ENCODE data around the gene C3AR1. TPM values are rescaled to one million over a fixed set of nuclear protein-coding genes. Genes with fewer than 3 reads are reported as not detected.

C3AR1 gene
- total and polyA plus RNA-seq, 2 of the 13 experiments (the other 11 are each of a cell fraction or from before 2014, with no cell fraction given) = not detected

DNA sequence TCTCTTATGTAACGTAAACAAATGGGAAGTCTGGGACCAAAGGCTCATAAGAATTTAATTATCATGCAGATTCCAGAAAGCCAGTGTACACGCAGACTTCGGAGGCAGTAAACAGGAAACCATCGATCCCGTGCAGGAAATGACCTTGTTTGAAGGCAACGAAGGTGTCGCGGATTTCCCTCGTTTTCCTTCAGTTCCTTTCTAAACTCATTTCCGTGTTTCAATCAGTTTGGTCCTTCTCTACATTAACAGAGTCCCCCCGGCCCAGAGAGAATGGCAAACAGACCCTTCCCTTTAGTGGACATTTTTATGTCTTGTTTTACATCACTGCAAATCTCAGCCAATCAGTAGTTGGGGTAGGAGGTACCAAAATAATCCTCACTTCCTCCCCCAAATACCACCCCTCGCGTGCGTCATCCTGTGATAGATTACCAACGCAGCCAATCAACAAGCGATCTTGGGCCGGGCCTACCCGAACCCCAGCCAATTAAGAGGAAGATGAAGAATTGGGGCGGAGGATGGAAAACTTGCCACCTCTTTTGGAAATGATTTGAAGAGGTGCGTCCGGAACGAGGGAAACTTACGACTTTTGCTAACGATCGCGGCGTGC lies 39.8 kb downstream of the C3AR1 start (continued):
- no peak for TF ChIP-seq CENPBD1 (CRISPR knock-in tag; IDR thresholded peaks at IDR 0.05; ENCODE audit: borderline replicate concordance, low read depth)
- TF ChIP-seq FOSL2 (CRISPR knock-in tag; IDR thresholded peaks at IDR 0.05) = peak; percentile 49
- TF ChIP-seq NR1H2 (CRISPR knock-in tag; IDR thresholded peaks at IDR 0.05; ENCODE audit: borderline replicate concordance, low read depth) = no peak
- TF ChIP-seq ZFP36 (IDR thresholded peaks at IDR 0.05; ENCODE audit: borderline replicate concordance, low read depth, low read length, partially characterized antibody) = no peak
- no peak; the same call in 1 of the 2 replicates for TF ChIP-seq SPEN (CRISPR knock-in tag; IDR thresholded peaks at IDR 0.05; ENCODE audit: low read depth)
- no peak for TF ChIP-seq ZXDC (CRISPR knock-in tag; IDR thresholded peaks at IDR 0.05)
- TF ChIP-seq ZNF362 (CRISPR knock-in tag; IDR thresholded peaks at IDR 0.05; ENCODE audit: borderline replicate concordance) = no peak
- no peak for TF ChIP-seq ZNF639 (CRISPR knock-in tag; conservative IDR thresholded peaks at IDR 0.05)
- TF ChIP-seq FOXC1 (CRISPR knock-in tag; IDR thresholded peaks at IDR 0.05; ENCODE audit: borderline replicate concordance) = no peak
- peak in 1 of 2 experiments; percentile 52; a peak in 2 of 4 replicates for TF ChIP-seq HMGXB4 (CRISPR knock-in tag; IDR thresholded peaks at IDR 0.05; ENCODE audit: borderline replicate concordance in 1 of 2, low read depth in 1 of 2)
- no peak for TF ChIP-seq SMARCC2 (IDR thresholded peaks at IDR 0.05)
- no peak for TF ChIP-seq KDM3A (CRISPR knock-in tag; IDR thresholded peaks at IDR 0.05; ENCODE audit: low read depth)
- no peak; the same call in 1 of the 2 replicates for TF ChIP-seq HCFC1 (IDR thresholded peaks at IDR 0.05; ENCODE audit: low read depth, low read length)

All from HepG2 (cell line).